ENCODE results near the gene CDR2L. TPM values are rescaled to one million over a fixed set of nuclear protein-coding genes. Genes with fewer than 3 reads are reported as not detected.

CDR2L gene
- total and polyA plus RNA-seq, 12 donors = 1.2 to 17.9 (median 9.5) TPM

DNA sequence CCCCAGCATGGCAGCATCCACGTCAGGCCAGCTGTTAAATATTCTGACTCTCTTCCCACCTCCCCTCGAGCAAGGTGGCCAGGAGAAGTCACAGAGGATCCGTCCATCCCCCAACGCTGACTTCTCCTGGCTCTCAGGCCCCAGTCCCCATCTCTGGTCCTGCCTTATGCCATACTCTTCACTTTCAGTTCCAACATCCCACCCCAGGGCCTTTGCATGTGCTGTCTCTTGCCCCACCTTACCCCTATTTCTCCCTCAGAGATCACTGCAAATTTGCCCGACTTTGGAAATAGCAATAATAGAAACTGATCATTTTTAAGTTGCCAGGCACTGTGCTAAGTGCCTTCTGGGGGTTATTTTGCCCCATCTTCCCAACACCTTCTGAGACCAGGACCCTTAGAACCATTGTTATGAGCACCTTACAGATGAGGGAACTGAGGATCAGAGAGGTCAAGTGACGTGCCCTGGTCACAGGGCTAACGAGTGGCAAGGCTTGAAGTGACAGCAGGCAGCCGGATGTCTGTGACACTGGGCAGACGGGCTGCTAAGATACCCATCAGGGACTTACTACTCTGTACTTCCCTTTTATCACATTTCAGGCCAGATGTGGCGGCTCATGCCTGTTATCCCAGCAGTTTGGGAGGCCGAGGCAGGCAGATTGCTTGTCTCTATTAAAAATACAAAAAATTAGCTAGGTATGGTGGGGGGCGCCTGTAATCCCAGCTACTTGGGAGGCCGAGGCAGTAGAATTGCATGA, 32.6 kb upstream of the CDR2L start:
- no peak for TF ChIP-seq CTCF (IDR thresholded peaks at IDR 0.05)
- TF ChIP-seq POLR2A (IDR thresholded peaks at IDR 0.05) = no peak
- 68 to 76% (median 73%) methylated on average over 12 to 13 of the region's 13 CpGs for WGBS, 4 donors
- Histone ChIP-seq H3K9me3 (replicated peaks in 1 of 3) (no peaks in the 10 kb centered on the region), H3K27ac (no peak overlapping the region), H3K4me3 (no peak overlapping the region), H3K4me1 (replicated peaks in 1 of 2) (no peaks in the 10 kb centered on the region), H3K27me3 (no peaks in the 10 kb centered on the region), H3K36me3 (replicated peaks in 1 of 2) (no peaks in the 10 kb centered on the region)
- intact Hi-C loops (cut with DNase I) = loop anchor here (5.0 to 10.0 kb wide), 3 partner anchors 33 to 163 kb away; partner anchors contain the start of genes OTOP2 (in 2 of the 2) and USH1G (in 2 of the 2)
- DNase-seq = no peak

GRCh38 chr17:74956093-74956492, 31.3 kb upstream of the CDR2L start:
- Histone ChIP-seq H3K4me1 (replicated peaks in 1 of 2) (no peaks in the 10 kb centered on the region), H3K4me3 (no peak overlapping the region), H3K27ac (no peak overlapping the region), H3K36me3 (replicated peaks in 1 of 2) (no peaks in the 10 kb centered on the region), H3K27me3 (no peaks in the 10 kb centered on the region), H3K9me3 (replicated peaks in 1 of 3) (no peaks in the 10 kb centered on the region)
- 74 to 91% (median 82%) methylated on average over 4 of the region's 4 CpGs for WGBS, 4 donors
- TF ChIP-seq POLR2A (IDR thresholded peaks at IDR 0.05) (no peak), CTCF (IDR thresholded peaks at IDR 0.05) (no peak)
- intact Hi-C loops (cut with DNase I) = loop anchor here (5.0 to 10.0 kb wide), 3 partner anchors 34 to 164 kb away; partner anchors contain the start of genes OTOP2 (in 2 of the 2) and USH1G (in 2 of the 2)
- no peak for DNase-seq

GRCh38 chr17:74957935-74958740, 29.3 kb upstream of the CDR2L start:
- Histone ChIP-seq H3K36me3 (replicated peaks in 1 of 2) (no peaks in the 10 kb centered on the region), H3K4me3 (no peak overlapping the region), H3K4me1 (replicated peaks in 1 of 2) (no peaks in the 10 kb centered on the region), H3K9me3 (replicated peaks in 1 of 3) (no peaks in the 10 kb centered on the region), H3K27me3 (no peaks in the 10 kb centered on the region), H3K27ac (no peak overlapping the region)
- peak; percentile 64 to 89 (median 79) for DNase-seq
- 4 to 48% (median 44%) methylated on average over 6 to 33 of the region's 33 CpGs for WGBS, 4 donors
- TF ChIP-seq CTCF (IDR thresholded peaks at IDR 0.05) = peak; percentile 89 to 94 (median 92)
- TF ChIP-seq POLR2A (IDR thresholded peaks at IDR 0.05) = no peak
- intact Hi-C loops (cut with DNase I) = loop anchor here (5.0 to 10.0 kb wide), 3 partner anchors 36 to 166 kb away; partner anchors contain the start of genes OTOP2 (in 2 of the 2) and USH1G (in 2 of the 2)

Data from adrenal gland (tissue), 12 donors.